ENCODE data around the gene NCK2.

DNA sequence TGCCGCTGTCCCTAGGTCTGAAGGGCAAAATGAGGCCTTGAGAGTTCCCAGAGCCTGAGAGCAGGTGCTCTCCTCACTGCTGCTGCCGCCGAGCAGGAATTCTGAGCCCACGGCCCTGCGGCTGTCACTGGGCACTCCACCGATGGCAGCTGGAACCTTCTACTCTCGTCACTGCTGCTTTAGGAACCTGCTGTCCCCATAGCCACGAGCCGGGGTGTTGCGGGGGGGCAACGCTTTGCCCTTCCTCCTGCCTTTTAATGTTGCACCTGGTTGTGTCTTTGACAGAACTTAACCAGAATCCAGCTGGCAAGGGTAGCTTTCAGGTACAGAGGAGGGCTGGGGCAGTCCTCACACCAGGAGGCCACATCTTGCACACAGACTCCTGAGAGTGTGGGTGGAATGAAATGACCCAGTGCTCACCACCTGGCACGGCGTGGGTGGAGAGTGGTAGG, 32.3 kb downstream of the NCK2 start:
- TF ChIP-seq POLR2A (IDR thresholded peaks at IDR 0.05; ENCODE audit: low read depth), result no peak
- TF ChIP-seq, protein P1, sequence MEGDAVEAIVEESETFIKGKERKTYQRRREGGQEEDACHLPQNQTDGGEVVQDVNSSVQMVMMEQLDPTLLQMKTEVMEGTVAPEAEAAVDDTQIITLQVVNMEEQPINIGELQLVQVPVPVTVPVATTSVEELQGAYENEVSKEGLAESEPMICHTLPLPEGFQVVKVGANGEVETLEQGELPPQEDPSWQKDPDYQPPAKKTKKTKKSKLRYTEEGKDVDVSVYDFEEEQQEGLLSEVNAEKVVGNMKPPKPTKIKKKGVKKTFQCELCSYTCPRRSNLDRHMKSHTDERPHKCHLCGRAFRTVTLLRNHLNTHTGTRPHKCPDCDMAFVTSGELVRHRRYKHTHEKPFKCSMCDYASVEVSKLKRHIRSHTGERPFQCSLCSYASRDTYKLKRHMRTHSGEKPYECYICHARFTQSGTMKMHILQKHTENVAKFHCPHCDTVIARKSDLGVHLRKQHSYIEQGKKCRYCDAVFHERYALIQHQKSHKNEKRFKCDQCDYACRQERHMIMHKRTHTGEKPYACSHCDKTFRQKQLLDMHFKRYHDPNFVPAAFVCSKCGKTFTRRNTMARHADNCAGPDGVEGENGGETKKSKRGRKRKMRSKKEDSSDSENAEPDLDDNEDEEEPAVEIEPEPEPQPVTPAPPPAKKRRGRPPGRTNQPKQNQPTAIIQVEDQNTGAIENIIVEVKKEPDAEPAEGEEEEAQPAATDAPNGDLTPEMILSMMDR (IDR thresholded peaks at IDR 0.05), result no peak
